Gastrocnemius medialis (tissue), 4 donors: ENCODE measurements around the gene MYO1E.

Experiments
- CTCF ChIP-seq, 5 experiments: fragments of 450-650 bp in 3 of 5; fragments of 200-600 bp in 2 of 5; sonication (generic) in 2 of 5; IDR thresholded peaks in 4 of 5; conservative IDR thresholded peaks in 1 of 5; 1 replicate in 4 of 5; 2 replicates in 1 of 5; pipeline ENCODE4 v1.5.1; 2016 to 2019; ENCODE audit warnings: antibody characterized with exemption in 5 of 5, mild to moderate bottlenecking in 3 of 5, moderate library complexity in 3 of 5
- POLR2A ChIP-seq, 2 donors: fragments of 450-650 bp; IDR thresholded peaks; one replicate each; pipeline ENCODE4 v1.6.1; 2017; ENCODE audit warnings: antibody characterized with exemption in 2 of 2, mild to moderate bottlenecking in 2 of 2, moderate library complexity in 2 of 2

DNA sequence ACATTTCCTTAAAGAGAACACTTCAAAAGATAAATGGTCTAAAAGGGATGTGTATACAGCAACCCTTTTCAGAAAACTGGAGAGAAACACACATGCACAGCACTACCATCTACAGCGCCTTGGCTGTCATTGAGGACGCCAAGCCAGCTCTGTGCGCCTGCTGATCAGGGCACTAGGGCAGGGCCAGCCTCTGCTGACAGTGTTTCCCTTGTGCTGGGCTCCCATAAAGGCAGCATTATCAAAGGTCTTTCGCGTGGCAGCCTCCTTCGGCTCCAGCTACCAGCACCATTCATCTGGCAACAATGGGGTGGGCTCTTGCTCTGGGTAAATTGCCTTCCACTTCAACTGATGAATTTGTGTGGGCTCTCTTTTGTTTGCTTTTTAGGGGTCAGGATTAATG lies 112.6 kb downstream of the MYO1E start:
- no peak for TF ChIP-seq CTCF (IDR thresholded peaks at IDR 0.05 in 4 of 5, conservative IDR thresholded peaks at IDR 0.05 in 1 of 5)
- TF ChIP-seq POLR2A (IDR thresholded peaks at IDR 0.05) = no peak
